GM19351 (cell line): Measurements from ENCODE around the gene TENM4.
A peak's percentile ranks its signal among the peaks of the same experiment; 100 is the strongest.

Experiments used
- ATAC-seq: cut with Tn5 transposase; IDR thresholded peaks from one replicate; pipeline ENCODE4 v1.9.1; 2021; ENCODE audit warnings: mild to moderate bottlenecking, moderate library complexity; ENCODE audit not compliant: unreplicated experiment

Gene TENM4

DNA sequence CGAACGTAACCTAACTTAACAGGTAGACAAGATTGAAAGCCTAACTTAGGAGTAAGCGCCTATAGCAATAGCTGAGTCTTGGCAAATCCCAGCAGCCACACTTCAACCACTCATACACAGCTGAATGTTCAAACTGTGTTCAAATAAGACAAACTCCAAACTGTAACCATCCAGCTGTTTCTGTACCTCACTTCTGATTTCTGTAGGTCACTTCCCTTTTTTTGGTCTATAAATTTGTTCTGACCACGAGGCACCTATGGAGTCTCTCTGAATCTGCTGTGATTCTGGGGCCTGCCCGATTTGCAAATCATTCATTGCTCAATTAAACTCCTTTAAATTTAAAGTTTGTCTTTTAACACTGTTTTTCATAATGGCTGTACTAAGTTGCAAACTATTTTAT, 8.2 kb upstream of the TENM4 start:
- no peak for ATAC-seq

DNA sequence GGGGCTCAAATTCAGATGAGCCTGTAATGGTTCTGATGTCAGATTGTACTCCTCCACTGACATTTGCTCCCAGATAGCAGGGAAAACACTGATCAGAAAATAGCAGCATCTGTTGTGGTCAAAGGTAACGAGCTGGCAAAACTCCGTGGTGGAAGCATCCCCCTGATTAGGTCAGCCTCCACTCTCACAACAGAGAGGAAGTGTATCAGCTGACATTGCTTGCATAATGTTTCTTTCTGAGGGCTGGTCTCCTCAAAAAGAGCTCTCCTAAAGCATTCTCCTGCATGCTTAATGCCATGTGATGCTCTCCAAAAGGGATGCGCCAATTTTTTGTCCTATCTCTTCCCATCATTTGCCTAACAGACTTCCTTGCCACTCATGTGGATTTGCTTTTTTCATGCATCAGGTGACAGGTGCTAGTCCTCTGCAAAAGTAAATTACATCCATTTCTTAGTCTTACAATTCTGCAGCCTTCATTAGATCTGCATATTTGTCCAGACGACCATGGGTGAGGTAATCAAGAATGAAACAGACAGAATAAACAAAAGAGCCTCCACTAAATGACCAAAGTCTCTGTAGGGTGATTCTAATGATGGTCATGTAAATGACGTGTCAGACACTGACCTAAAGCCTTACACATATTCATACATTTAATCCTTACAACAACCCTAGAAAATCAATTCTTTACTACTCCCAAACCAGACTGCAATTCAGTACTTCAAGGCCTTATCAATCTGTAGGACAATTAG, 6.4 kb upstream of the TENM4 start:
- no peak for ATAC-seq

DNA sequence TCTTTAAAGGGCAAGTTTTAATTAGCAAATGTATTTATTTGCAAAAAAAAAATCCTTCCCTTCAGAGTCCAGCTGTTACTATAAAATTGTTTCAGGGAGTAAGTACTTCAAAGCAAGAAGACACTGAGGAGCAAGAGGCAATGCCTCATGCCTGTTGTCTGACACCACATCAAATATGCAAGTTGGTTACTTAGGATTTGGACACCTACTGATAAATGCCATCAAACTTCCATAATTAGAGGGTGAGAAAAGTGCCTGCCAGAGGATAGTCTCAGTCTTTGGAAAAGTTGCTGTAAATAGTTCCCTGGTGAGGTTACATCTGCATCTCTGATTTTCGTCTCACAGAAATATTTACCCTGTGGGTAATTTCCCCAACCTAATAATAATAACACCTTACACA, 4.1 kb upstream of the TENM4 start:
- no peak for ATAC-seq

DNA sequence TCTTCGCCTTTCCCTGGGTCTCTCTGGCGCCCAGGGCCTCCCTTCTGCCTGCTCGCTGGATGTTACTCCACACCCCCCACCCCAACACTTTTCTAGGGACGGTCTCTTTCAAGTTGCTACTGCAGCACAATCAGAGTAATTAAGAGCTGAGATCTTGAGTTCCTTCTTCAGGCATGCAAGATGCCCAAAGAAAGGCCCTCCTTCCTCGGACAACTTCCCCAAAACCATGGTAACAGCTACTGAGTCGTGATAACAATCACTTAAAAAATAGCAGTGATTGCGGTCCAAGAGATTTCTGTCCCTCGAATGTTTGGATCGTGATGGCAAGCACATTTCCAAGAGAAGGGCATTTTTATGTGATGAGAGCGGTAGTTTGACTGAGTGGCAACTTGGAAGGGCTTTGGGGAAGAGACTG, 638 bp upstream of the TENM4 start:
- no peak for ATAC-seq

DNA sequence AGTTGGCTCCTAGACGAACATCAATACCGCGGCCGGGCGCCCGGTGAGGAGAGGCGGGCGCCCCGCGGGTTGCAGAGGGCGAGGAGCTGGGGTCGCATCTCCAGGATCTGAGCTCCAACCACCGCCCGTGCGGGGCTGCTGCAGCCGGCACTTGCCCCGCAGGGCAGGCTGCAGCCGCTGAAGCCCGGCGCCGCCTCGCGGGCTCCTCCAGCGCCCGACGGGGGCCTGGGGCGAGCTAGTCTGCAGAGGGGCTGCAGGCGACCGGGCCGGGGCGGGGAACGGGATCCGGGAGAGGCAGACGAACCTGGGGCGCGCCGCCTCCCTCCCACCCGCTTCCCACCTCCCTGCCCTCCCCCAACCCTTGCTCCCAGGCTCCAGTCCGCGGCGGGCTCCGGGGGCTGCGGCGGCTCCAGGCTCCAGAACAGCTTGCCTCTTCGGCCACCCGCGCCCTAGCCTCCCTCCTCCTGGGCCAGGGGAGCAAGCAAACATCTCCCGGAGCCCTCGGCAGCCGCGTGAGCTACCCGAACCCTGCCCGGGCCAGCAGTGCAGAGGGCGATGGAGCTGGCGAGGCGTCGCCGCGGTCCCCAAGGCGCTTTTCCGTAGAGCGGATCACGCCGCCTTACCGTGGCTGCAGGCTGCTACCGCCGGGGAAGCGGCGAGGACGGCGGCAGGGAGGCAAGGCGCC, 802 bp downstream of the TENM4 start:
- ATAC-seq = no peak

DNA sequence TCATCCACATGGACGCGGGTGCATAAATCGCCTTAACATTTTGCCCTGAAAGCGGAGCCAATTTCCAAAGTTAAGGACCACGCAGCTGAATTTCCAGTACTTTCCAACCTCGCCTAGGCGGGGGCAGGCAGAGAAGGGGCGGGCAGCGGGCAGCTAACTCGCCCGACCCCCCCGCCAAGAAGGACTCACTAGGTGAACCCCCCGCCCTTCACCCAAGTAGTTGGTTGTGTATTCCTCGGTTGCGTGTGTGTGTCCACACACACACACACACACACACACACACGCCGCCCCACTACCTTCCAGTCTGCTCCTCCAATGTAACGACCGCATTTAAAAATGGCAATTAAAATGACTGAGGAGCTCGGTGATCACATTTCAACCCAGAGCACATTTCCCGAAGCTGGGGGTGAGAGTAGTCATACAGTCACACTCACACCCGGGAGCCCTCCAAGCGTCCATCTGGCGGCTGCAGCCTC, 1.4 kb downstream of the TENM4 start:
- ATAC-seq = no peak

DNA sequence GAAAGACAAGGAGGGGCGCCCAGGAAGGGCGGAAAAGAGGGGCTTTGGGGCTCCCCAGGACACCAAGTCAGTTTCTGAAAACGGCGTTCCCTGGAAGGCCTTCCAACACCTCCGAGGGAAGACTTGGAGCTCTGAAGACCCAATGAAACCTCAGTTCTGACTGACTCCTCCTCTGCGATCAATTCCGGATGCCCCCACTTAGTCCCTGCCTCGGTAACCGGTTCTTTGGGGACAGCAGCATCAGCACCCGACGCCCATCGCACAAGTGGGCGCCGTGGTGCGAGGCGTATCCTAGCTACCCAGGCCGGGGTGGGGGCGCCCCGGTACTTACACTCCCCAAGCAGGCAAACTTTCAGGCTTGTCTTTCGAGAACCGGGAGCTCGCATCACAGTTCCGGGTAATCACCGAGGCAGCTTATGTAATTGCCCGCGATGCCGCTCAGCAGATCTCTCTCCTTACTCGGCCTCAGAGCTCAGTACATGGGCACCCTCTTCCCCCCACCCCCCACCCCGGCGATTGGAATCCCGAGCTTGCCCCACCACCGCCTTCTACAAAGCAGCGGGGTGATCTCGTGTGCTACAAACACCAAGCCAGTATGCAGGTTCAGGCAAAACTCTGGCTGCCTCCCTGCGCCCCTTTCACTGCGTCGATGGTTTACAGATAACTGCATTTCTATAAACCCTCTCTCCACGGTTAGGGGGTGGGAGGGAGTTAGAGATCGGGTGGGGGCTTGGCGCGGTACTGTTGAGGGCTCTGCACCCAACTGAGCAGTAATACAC, 2.0 kb downstream of the TENM4 start:
- no peak for ATAC-seq

DNA sequence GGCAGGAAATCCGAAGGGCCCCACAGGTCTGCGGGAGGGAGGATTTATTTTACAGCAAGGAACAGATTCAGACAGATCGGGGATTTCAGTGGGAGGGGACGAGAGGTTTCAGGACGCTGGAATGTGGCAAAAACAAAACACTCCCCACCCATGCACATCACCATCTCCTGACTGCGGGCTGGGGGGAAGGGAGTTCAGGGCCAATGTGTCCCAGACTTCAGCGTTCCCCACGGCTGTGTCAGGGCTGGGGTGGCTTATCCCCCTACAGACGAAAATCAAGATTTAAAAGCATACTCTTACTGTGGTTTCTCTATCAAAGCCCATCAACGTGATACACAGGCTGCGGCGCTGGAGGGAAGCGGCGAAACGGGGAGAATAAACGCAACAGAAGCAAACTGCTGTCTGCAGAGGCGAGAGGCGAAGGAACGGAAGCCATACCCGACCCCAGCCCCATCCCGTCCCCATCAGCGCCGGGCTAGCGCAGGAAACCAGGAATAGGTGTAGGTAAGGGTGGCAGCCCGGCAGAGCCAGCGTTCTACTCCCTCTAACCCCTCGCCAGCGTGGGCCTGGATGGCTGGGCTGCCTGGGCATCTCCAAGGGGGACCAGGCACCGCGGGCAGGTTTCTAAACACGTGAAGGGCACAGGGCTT, 2.7 kb downstream of the TENM4 start:
- ATAC-seq = no peak

DNA sequence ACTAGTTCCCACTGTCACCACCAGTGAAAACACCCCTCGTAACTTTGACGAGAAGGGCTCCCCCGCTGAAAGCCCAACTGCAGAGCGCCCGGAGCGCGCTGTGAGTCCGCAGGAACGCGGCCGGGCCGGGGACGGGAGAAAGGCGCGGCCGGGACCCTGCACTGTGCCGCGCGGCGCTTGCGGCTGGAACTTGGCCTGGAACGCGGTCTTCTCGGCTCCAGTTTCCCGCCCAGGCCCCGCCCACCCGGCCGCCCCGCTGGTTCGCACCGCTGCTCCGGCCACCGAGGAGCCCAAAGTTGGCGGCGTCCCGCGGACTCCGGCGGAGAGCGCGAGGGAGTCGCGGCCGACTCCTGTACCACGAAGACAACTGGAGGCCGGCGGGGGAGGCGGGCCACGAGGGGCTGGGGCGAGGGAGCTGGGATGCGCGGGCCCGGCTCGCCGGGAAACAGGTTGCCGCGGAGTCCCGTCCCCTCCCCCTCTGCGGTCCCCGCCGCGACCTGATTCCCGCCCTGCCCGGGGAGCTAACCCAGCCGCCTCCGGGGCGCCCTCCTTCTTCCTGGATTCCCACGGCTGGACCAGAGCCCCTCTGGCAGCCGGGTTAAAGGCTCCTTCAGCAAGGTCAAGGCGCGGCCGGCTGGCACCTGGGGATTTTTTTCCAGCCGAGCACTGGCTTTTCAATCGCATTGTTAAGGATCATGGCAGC, 3.4 kb downstream of the TENM4 start:
- ATAC-seq = no peak

DNA sequence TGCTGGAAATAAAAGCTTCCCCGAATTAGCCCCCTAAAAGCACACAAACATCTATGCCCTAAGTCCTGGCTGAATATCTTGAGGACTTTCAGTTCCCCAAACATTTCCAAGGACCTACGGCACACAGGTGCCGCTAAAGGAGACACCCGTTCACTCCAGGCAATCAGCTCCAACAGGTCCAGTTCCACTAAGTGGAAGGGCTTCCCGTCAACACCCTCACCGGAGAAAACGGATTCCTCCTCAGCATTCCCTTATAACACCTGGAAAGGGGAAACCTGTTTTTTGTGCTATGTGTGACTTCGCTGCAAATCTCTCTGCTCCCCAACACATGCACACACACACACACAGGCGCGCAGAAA, 3.9 kb downstream of the TENM4 start:
- no peak for ATAC-seq

DNA sequence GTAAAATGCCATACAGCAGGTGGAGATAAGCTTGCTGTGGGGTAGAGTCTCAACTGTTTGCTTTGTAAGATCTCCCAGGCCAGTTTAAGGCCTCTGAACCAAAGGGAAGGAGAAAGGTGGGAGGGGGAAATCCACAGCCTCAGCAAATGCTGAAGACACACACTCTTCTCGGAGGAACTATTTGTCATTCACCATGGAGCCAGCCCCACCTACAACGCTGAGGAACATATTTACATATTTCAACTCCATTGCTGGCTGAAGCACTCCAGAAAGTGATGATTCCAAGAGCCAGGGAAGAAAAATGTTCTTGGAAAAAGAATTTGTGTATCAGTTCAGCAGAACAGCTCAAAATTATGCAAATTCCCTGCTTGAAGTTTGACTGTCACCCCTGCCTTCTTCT, 6.5 kb downstream of the TENM4 start:
- ATAC-seq = peak; percentile 42

DNA sequence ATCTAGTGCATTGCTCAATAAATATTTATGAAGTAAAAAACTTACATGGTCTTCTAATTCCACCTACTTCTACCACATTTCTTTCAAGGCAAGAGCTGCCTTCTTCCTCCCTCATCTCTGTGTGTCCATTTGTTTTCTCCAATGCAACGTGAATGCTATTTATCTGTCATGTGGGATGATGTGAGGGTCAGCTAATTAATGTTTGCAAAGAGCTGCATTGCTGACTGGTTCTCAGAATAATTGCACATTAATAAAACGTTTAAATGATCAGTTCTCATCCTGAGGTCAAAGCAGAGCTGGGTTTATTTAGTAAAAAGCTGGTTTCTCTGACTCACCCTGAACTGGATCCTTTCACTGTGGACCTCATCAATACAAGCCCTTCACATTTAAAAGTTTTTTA, 8.7 kb downstream of the TENM4 start:
- ATAC-seq = no peak

DNA sequence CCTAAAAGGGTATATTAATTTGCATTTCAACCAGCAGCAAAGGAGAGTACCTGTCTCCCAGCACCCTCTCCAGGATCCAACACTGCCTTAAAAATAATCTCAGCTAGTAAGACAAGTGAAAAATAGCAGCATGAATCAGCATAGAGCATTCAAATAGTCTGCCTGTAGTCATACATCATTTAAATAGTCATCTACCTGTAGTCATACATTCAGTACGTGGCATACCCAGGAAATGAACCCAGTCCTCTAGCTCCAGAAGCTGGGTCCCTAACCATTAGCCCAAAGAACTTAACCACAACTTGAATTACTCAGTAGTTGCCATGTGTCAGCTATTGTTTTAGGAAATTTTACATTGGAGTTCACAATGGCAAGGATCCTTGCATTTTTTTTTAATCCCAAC, 9.3 kb downstream of the TENM4 start:
- no peak for ATAC-seq

DNA sequence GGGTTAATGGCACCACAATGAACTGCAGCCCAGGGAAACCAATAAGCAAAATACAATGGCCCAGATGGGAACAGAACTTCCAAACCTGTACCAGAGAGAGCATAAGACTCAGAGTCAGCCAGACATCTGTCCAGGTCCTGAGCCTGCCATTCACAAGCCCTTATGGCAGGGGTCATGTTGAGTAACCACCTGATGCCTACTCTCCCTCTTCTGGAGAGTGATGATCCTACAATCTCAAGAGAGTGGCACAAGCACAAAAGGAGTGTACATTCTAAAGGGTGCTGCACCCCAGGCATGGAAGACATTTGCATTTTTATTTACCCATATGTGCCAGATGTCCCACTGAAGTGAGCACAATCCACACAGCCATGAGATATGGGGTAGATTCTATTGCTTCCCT, 10.6 kb downstream of the TENM4 start:
- no peak for ATAC-seq

DNA sequence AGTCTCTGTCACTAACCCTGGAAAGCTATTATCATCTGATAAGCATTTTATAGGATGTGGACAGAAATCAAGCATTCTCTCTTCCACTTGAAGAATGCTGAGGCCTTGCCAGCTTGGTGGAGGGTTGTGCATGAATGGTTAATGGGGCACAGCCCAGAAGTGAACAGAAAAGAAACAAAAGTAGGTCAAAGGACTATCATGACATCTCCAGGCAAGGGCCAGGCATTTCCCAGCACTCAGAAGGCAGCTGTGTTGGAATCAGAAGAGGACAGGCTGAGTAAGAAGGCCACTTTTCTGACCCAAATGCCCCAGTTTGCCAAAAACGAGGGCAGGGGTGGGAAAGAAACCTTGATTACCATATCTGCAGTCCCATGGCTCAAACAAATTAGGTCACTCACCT, 12.4 kb downstream of the TENM4 start:
- no peak for ATAC-seq

DNA sequence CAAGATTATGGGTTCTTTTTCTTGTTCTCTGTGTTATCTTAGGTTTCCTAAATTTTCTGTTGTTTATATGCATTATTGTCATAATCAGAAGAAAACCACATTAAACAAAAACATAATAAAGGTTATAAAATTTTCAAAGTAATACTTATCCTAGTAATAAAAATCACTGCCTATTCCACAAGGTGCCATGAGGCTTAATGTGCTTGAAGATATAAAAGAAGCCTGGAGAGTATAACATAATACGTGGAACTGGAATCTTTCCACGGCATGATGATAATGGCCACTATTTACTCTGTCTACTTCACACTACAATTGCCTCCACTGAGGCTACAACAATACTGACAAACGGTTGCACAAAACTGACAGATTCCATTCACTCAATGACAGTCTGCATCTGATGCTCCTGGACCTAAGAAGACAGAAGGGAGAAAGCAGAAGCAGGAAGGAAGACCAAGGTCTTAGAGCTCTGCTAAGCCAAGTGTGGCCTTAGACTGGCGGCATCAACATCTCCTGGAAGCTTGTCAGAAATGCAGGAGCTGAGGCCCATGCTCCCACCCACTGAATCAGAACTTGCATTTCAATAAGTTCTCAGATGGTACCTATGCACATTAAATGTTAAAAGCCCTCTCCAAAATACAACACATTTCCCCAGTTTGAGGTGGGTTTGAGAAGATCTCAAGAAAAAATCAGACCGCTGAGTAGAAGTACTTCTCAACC, 13.1 kb downstream of the TENM4 start:
- ATAC-seq = no peak

DNA sequence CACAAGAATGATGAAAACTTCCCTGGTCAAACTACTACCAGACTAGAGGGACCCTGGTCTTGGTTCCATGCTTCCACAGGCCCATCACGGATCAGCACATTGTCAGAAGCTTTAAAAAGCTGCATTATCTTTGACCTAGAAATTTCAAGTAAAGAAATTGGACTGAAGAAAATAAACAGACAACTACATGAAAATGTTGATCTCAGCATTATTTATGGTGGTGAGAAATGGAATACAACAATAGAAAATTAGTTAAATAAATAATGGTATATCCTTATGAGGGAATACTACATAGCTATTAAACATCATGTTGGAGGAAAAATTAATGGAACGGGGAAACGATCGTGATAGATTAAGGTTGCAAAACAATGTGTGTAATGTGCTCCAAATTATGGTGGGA, 13.7 kb downstream of the TENM4 start:
- no peak for ATAC-seq

DNA sequence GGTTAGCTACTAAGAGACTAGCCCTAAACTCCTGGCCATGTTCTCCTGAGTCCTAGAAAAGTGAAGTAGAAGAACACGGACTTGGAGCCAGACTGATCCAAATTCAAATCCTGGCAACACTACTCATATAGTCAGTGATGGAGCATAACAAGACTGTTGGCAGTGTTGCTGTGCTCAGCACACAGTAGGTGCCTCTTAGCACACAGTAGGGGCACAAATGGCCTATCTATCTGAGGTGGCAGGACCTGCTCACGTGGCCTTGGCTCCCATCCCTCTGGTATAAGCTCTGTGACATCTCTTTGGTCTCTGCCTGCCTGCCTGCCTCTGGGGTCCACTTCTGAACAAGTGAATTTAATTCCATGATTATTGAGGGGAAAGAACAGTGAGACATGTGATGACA, 15.4 kb downstream of the TENM4 start:
- no peak for ATAC-seq

DNA sequence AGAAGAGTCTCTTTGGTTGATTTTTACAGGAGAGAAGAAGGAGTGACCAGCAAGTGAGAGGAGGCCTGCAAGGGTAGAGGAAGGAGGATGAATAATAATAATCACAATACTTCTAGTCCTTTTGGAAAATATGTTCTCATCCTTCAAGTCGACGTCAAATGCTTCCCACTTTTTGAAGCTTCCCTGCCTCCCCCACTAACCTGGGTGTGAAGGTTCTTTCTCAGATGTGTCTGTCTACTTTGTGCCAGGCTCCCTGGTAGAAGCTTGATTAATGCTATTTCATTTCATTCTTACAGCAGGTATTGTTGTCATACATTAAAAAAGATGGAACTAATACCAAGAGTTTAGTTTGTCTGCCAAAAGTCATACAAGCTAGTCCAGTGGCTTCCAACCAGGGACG, 17.1 kb downstream of the TENM4 start:
- no peak for ATAC-seq

DNA sequence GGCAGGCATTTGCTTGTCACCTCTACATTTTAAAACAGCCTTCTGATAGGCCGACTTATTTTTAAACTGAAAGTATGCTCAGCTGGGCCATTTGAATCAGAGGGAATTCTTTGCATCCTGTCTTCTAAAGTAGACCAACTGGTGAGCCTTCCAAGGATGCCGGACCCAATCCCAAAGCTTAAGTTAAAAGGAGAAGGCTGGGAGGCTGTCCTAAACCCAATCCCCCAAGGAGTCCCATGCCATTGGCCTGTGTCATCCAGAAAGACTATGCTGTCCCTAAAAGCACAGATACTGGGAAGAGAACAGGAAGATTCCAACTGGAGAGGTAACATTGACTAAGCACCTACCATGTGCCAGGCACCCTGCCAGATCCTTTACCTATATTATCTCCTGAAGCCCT, 18.0 kb downstream of the TENM4 start:
- ATAC-seq = no peak
